Activated naive CD4-positive, alpha-beta T cell treated with anti-CD3 and anti-CD28 coated beads, Interleukin-2, amount 50 U/mL, for 16 hours (primary cell): Measurements from ENCODE around the gene KLHDC4.
"Not testable (repeated sequence)": the region's sequence is repeated elsewhere in the genome, so short reads cannot be mapped to it uniquely, and the experiment has no call there.

Experiments used
- DNase-seq: peaks from one replicate; pipeline ENCODE4 v3.0.0-alpha.2; 2020

The KLHDC4 gene

DNA sequence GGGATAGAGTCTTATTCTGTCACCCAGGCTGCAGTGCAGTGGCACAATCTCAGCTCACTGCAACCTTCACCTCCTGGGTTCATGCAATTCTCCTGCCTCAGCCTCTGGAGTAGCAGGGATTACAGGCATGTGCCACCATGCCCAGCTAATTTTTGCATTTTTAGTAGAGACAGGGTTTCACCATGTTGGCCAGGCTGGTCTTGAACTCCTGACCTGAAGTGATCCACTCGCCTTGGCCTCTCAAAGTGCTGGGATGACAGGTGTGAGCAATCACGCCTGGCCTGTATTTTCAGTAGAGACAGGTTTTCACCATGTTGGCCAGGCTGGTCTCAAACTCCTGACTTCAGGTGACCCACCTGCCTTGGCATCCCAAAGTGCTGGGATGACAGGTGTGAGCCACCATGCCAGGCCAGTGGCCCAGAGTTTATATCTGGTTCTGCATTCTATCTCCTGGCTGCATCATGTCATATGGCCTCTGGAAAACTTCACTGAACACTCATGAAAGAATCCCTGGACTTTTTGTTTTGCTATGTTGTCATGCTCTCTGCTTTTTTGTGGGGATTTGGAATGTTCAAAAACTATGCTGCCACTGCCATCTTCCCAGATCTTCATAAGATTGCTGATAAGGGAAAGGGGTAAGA lies 21.8 kb upstream of the KLHDC4 start:
- not testable (repeated sequence) for DNase-seq

- no peak for DNase-seq
Observed at GRCh38 chr16:87784812-87785211, 19.0 kb upstream of the KLHDC4 start.

GRCh38 chr16:87782033-87782432 lies 16.2 kb upstream of the KLHDC4 start:
- no peak for DNase-seq

- DNase-seq = no peak
Observed at GRCh38 chr16:87780385-87780989, 14.7 kb upstream of the KLHDC4 start.

- DNase-seq = peak; percentile 94
Observed at GRCh38 chr16:87778830-87779579, 13.2 kb upstream of the KLHDC4 start.

GRCh38 chr16:87778476-87778829 lies 12.7 kb upstream of the KLHDC4 start:
- peak; percentile 23 for DNase-seq

DNA sequence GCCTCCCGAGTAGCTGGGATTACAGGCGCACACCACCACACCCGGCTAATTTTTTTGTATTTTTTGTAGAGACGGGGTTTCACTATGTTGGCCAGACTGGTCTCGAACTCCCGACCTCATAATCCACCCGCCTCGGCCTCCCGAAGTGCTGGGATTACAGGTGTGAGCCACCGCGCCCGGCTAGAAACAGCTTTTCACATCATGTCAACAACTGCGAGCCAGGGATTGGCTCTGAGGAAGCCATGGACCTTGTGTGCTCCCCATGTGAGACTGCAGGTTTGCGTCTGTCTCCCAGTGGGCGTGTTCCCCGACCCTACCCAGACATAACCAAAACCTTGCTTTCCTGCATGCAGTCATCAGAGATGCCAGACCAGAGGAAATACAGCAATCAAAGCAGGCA lies 8.1 kb upstream of the KLHDC4 start:
- not testable (repeated sequence) for DNase-seq

GRCh38 chr16:87767456-87767855 lies 1.7 kb upstream of the KLHDC4 start:
- not testable (repeated sequence) for DNase-seq

DNA sequence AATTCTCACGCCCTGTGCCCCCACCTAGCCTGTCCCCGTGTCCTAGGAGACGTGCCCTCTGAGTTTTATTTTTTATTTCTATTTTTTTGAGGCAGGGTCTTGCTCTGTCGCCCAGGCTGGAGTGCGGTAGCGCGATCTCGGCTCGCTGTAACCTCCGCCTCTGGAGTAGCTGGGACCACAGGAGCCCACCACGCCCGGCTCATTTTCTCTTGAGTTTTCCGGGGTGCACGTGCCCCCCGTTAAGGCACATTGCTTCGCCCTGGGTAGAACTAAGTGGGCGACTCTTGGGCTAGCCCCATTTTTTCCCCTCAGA lies 655 bp upstream of the KLHDC4 start:
- no peak for DNase-seq

- peak; percentile 51 for DNase-seq
Observed at GRCh38 chr16:87765473-87765775, 362 bp downstream of the KLHDC4 start.

DNA sequence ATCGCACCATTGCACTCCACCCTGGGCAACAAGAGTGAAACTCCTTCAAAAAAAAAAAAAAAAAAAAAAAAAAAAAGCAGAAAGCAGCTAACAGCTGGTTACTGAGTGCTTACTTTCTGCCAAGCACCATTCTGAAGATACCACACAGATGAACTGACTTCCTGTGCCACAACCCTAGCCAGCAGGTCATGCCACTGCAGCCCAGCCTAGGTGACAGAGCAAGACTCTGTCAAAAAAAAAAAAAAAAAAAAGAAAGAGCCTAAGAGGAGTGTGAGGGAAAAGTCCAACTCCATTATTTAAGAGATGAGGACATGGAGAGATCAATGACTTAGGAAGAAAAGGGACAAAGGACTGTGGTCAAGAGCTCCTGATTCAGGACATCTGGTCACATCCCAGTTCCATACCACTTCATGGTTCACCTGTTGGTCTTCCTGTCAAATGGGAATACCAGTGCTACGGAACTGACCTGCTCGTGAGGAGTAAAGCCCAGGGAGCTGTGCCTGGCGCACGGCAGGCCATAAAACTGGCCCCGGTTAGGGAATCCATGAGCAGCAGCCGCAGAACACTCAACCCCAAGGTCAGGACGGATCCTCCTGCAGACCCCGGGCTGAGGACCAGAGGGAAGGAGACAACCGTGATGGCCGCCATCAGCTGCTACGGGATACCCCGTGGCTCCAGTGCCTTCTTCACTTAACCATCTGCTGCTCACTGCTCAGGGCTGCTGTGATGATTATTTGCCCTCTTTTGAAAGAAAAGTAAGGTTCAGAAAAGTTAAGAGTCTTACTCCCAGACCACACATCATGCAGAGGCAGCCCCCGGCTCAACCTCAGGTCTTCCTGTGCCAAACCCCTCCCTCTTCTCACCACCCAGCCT lies 950 bp downstream of the KLHDC4 start:
- no peak for DNase-seq

- DNase-seq = no peak
Observed at GRCh38 chr16:87762620-87763019, 3.2 kb downstream of the KLHDC4 start.

- DNase-seq = no peak
Observed at GRCh38 chr16:87762071-87762571, 3.7 kb downstream of the KLHDC4 start.

- DNase-seq = no peak
Observed at GRCh38 chr16:87761060-87761459, 4.7 kb downstream of the KLHDC4 start.

GRCh38 chr16:87757841-87758426 lies 7.9 kb downstream of the KLHDC4 start:
- no peak for DNase-seq

DNA sequence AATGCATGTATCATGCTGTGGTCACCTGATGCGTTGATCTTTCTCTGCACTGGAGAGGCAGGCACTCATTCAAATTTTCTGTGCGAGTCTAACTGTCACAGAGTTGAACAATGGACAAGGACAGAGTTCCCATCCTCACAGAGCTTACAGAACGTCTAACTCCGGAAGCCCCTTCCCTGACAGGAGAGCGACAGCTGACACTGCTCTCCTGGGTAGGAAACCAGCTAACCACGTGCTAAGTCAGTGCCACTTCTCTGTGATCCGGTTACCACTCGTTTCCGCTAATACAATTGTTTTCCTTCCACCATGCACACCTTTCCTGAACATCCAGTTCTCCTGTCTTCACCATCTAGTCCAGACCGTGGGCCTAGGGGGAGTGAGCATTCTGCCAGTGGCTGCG lies 11.3 kb downstream of the KLHDC4 start:
- no peak for DNase-seq

GRCh38 chr16:87747626-87748414 lies 18.0 kb downstream of the KLHDC4 start:
- no peak for DNase-seq

DNA sequence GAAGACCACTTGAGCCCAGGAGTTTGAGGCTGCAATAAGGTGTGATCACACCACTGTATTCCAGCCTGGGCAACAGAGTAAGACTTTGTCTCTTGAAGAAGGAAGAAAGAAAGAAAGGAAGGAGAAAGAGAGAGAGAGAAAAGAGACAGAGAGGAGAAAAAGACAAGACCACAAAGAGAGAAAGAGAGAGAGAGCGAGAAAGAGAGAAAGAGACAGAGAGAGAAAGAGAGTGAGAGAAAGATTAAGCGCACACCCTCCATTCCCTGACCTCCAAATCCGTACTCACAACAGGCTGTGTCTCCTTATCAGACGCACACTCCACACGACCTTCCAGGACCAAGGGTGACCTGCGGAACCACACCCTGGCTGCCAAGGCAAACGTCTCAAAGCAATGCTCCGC lies 19.6 kb downstream of the KLHDC4 start:
- no peak for DNase-seq

- DNase-seq = no peak
Observed at GRCh38 chr16:87744750-87745514, 20.9 kb downstream of the KLHDC4 start.

- DNase-seq = no peak
Observed at GRCh38 chr16:87742781-87743490, 22.9 kb downstream of the KLHDC4 start.
